Putamen (tissue), 1 donor: ENCODE measurements around the gene FGF21.
"Not testable (repeated sequence)": the region's sequence is repeated elsewhere in the genome, so short reads cannot be mapped to it uniquely, and the experiment has no call there.

Source experiments
- DNase-seq: peaks from one replicate; pipeline ENCODE4 v3.0.0-alpha.2; 2016; ENCODE audit warnings: low spot score

FGF21 gene

DNA sequence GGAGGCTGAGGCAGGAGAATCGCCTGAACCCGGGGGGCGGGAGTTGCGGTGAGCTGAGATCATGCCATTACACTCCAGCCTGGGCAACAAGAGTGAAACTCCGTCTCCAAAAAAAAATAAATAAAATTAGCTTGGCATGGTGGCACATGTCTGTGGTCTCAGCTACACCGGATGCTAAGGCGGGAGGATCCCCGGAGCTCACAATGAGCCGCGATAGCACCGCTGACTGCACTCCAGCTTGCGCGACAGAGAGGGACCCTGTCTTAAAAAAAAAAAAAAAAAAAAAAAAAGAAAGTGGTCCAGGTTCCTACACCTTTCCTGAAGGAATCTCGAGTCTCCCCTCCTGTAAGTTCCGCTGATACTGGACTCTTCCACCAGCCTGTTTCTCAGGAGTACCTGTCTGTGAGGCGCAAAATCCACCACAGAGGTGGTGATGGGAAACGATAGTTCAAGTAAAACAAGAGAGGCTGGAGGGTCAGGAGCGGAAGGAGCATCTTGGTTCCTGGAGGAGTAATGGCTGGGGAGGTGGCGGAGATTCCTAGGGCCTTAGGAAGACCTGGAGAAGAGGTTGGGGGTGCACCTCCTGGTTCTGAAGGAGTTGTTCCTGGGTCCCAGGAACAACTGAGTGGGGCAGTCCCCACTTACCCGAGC, 3.4 kb upstream of the FGF21 start:
- no peak for DNase-seq

DNA sequence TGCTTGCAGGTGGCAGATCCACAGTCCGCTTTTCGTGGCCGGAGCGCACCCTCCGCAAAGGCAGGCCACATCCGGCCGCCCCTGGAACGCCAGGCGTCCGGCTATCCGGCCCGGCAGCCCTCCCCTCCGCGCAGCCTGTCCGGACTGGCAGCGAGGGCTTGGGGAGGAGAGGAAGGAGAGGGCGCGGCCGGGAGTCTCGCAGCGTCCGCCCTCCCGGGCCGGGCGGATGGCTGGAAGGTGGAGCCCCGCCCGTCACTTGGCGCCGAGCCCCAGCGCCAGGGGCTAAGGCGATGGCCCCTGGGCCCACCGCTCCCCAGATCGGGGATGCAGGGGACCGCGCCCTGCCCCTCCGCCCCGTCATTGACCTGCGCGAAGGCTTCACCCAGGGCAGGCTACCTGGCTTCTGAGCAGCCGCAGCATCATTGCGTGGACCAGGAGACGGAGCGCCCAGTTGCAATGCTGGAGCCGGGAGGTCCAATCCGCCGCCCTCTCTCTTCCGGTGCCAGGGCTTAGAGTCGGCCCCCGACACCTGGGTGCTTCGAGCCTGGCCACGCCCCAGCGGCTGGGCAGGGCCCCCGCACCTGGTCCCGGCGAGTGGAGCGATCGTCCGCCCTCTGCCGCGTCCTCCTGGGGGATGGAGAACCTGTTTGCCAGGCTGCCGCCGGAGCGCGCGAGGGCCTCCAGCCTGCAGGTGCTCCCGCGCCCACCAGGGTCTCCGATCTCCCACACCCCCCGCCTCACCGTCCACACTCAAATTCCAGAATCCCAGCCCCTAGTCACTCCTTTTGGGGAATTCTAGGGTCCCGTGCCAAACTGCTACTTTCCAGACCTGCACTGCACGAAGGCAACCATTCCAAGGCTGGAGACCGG, 2.6 kb upstream of the FGF21 start, which contains the start of gene FUT1:
Gene FUT1 (minus strand): TSS at position 146 of the 870 bp plus-strand sequence. CDS start 1,360 bp downstream, outside the sequence.
- DNase-seq: no peak

GRCh38 chr19:48755787-48756186, 463 bp downstream of the FGF21 start:
- DNase-seq: no peak

GRCh38 chr19:48756212-48756611, 888 bp downstream of the FGF21 start:
- DNase-seq: no peak

DNA sequence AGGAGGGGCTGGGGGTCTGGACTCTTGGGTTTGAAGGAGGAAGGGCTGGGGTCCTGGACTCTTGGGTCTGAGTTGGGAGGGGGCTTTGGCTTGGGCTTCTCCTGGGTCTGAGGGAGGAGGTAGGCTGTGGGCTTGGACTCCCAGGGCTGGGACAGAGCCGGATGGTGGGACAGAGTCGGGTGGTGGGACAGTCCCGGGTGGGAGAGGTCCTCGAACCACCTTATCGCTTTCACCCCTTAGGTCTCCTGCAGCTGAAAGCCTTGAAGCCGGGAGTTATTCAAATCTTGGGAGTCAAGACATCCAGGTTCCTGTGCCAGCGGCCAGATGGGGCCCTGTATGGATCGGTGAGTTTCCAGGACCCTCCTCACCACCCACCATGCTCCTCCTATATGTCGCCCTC, 1.4 kb downstream of the FGF21 start:
- no peak for DNase-seq

DNA sequence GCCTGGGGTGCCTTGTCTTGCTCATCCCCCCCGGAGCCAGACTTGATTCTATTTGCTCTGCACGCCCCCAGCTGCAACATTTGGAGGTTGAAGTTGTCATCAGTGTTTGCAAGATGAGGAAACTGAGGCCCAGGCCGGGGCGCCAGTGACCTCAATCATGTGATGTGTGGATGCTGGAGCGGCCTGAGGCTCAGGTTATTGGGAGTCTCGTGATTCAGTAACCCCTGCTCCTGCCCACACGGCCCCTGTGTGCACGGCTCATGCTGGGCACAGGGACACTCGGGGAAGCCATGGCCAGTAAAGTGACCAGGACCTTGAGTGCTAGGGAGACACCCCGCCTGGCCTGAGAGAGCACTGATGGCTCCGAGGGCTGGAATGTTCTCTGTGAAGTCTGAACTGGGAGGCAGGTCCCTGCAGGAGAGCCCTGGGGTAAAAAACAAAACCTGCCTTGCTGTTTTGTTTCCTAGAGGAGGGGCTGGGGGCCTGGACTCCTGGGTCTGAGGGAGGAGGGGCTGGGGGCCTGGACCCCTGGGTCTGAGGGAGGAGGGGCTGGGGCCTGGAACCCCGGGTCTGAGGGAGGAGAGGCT, 1.9 kb downstream of the FGF21 start:
- no peak for DNase-seq

GRCh38 chr19:48757741-48758144, 2.4 kb downstream of the FGF21 start:
- no peak for DNase-seq

DNA sequence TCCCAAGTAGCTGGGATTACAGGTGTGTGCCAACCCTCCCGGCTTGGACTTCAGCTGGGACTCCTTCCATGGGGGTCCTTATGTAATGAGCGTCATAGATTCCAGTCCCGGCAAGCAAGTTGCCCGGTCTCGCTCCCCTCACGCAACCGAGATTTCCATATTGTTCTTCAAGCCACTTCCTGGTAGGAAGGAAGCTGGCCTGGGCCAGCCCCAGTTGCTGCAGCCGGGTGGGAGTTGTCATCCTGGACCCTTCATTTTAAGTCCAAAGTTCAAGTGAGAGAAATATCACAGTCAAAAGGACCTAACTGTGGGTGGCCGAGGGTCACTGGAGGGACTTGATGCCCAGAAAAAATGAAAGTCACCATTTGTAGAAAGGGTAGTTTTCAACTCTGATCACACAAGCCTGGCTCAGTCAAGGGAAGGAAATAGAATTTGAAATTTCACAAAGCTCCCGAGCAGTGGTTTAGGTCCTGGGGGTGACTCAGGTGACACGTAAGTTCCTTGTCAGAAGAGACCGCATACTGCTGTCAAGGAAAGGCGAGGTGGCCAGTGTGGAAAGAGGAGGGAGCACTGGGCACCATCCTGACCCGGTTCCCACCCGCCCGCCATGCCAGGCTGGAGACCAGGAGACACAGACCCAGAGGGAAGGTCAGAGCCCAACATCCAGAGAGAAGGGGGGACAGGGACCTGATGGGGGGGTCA, 5.3 kb downstream of the FGF21 start:
- no peak for DNase-seq

DNA sequence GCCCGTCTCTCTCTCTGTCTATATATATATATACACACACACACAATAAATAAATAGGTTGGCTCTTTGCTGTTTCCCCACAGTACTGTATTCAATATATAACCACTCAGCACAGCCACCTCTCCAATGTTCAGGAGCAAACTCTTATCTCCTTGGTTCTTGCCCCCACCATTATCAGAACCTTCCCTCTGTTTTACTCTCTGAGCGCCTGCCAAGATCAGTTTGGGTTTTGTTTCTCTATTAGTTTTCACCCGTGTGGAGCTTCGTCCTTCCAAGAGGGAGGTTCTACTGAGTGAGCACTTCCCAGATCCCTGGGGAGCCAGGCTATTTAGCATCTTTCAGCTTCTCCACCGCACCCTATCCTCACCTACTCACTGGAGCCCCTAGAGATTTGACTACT, 10.5 kb downstream of the FGF21 start:
- not testable (repeated sequence) for DNase-seq

DNA sequence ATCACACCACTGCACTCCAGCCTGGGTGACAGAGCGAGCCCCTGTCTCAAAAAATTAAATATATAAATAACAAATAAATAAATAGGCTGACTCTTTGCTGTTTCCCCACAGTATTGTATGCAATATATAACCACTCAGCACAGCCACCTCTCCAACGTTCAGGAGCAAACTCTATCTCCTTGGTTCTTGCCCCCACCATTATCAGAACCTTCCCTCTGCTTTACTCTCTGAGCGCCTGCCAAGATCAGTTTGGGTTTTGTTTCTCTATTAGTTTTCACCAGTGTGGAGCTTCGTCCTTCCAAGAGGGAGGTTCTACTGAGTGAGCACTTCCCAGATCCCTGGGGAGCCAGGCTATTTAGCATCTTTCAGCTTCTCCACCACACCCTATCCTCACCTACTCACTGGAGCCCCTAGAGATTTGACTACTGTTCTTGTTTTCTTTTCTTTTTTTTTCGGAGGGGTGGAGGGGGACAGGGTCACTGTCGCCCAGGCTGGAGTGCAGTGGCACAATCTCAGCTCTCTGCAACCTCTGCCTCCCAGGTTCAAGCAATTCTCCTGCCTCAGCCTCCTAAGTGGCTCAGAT, 12.9 kb downstream of the FGF21 start:
- not testable (repeated sequence) for DNase-seq

- DNase-seq: no peak
Observed at GRCh38 chr19:48768994-48769713, 13.8 kb downstream of the FGF21 start.

GRCh38 chr19:48770266-48770665, 14.9 kb downstream of the FGF21 start:
- DNase-seq: no peak

DNA sequence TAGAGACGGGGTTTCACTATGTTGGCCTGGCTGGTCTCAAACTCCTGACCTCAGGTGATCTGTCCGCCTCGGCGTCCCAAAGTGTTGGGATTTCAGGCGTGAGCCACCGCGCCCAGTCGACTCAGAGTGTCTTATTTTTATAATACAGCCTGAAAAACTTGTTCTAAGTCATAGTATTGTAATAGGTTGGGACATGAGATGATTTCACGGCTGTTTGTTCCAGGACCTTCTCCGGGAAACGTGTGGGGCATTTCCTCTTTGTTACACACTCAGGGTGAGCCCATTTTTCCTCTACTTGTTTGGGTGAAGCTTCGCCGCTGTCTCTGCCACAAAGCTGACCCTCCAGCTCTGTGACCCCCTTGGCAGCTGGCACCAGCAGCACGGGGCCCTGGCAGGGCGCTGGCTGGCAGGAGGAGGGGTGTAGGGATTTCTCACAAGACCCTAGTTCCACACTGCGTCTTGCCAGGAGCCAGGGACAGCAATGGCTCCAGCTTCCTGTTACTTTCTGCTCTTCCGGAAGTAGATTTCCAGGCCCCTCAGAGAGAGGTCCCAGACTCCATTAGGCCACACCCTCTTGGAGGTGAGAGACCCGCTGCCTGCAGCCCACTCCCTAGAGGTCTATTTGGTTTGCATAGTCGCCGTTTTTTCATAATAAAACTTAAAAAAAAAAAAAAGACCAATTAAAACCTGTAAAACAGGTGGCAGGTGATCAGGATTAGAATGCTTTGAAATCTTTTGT, 15.6 kb downstream of the FGF21 start:
- DNase-seq: no peak

DNA sequence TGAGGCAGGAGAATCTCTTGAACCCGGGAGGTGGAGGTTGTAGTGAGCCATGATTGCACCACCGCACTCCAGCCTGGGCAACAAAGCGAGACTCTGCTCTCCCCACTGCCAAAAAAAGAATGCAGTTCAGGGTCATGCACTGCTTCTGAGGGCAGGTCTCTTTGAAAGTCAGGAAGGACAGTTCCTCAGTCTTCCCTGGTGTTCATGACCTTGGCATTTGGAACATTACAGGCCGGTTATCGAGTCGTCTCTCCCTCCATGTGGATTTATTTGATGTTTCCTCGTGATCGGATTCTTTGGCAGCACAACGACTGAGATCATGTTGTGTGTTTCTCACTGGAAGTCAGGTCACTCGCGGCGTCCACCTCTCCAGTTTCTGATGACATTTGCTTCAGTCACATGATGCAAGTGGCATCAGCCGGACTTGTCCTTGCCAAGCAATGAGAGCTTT, 17.2 kb downstream of the FGF21 start:
- no peak for DNase-seq

DNA sequence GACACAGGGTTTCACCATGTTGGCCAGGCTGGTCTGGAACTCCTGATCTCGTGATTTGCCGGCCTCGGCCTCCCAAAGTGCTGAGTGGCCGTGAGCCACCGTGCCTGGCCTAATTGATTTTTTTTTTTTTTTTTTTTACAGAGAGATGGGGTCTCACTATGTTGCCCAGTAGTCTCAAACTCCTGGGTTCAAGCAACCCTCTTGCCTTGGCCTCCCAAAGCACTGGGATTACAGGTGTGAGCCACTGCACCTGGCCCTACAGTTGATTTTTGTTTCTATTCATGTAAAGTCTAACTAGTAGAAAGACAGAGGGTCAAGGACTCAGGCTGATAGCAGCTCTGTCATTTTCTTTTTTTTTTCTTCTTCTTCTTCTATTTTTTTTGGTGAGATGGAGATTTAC, 21.8 kb downstream of the FGF21 start:
- no peak for DNase-seq

- no peak for DNase-seq
Observed at GRCh38 chr19:48777720-48778119, 22.4 kb downstream of the FGF21 start.

DNA sequence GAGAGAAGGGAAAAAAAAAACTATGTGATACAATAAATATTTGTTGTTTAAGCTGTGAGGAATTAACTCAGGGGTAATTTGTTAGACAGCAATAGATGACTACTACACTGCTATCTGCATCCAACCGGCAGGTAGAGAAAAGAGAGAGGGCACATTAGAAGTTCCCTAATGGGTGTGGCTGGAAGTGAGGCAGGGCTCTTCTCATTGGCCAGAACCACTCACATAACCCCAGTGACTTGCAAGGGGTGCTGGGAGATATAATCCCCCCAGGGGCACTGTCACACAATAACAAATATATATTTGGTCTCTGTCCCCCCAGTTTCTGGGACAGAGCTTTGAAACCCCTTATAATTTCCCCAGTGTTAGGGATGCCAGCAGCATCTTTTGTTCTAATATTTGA, 24.3 kb downstream of the FGF21 start:
- DNase-seq: no peak

DNA sequence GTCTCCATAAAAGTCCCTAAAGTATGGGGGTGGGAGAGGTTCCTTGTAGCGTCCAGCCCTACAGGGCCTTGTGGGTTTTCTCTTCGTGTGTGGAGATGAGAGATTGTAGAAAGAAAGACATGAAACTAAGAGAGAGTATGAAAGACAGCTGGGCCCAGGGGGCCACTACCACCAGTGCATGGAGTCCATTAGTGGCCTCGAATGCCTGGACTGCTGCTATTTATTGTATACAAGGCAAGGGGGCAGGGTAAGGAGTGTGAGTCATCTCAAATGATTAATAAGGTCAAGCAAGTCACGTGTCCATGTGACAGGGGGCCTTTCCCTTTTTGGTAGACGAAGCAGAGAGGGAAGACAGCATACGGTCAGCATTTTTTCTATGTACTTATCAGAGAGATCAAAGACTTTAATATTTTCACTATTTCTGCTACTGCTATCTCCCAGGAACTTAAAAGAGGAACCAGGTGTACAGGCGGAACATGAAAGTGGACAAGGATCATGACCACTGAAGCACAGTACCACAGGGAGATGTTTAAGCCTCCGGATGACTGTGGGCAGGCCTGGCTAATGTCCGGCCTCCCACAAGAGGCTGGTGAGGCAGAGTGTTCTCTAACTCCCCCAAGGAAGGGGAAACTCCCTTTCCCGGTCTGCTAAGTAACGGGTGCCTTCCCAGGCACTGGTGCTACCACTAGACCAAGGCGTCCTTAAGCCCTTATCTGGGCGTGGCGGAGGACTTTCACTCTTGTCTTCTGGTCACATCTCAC, 25.5 kb downstream of the FGF21 start:
- no peak for DNase-seq

DNA sequence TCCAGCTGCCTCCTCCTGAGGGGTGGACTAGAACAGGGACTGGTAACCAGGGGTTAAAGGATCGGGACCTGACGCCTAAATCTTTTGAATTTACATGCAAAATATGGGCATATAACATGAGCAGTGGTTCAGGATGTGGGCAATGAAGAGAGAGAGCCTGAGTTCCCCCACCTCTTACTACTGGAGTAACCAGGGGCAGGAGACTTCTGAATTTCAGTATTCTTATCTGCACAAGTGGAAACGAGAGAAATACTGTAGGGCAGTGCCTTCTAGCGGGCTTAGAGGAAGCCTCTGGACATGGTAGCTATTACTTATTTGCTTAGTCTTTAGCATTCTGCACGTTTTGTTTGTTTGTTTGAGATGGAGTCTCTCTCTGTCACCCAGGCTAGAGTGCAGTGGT, 29.2 kb downstream of the FGF21 start:
- DNase-seq: no peak

- not testable (repeated sequence) for DNase-seq
Observed at GRCh38 chr19:48786422-48786821, 31.1 kb downstream of the FGF21 start.
